Upper lobe of left lung (tissue), 4 donors: ENCODE results near the gene DNAJC2.

Source experiments
- CTCF ChIP-seq, 6 experiments: fragments of 450-650 bp in 4 of 6; fragments of 200-600 bp in 2 of 6; sonication (generic) in 2 of 6; IDR thresholded peaks; one replicate each; pipeline ENCODE4 v1.5.1; 2016 to 2019; ENCODE audit warnings: antibody characterized with exemption in 6 of 6
- POLR2AphosphoS5 ChIP-seq, 2 donors: sonication (generic); formaldehyde crosslinking; IDR thresholded peaks; one replicate each; pipeline ENCODE4 v1.5.1; 2017; ENCODE audit warnings: antibody characterized with exemption in 2 of 2

DNA sequence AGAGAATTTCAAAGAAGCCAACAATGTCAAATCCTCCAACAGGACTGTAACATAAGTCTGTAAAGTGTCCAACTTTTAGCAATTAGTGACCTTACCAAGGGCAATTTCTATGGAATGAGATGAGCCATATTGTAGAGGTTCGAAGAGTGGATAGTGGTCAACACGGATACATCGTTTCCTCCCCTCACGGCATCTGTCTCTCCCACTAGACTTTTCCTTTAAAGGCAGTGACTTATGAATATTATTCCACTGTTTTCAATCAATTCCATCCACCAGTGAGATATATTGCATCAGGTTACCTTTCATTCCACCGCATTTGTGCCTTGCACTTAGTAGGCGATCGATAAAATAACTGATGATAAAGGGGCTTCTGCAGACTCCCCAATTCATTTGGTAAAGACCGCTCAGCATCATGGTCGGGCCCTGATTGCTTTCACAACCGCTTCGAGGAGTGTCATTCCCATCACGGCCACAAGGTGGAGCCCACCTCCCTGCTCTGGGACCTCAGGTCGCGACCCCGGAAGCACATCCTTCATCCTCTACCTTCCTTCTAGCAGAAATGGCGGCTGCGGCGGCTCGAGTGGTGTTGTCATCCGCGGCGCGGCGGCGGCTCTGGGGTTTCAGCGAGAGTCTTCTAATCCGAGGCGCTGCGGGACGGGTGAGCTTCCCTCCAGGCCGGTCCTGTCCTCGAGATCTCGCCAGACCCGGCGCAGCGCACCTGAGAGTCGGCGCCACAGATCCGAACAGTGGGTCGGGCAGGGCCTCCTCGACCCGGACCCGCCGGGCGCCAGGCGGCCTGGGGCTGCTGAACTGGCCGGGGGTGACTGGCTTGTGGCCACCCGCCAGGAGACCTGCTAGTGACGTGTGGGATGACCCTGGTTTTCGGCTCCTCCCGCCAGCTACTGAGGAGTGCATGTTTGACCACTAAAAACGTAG is 47.4 kb downstream of the DNAJC2 start, which contains the start of gene PMPCB:
- TF ChIP-seq CTCF (IDR thresholded peaks at IDR 0.05) (peak; percentile 94 to 98 (median 97)), POLR2AphosphoS5 (IDR thresholded peaks at IDR 0.05) (peak; percentile 82 to 86)
